Stimulated activated CD4-positive, alpha-beta T cell treated with anti-CD3 and anti-CD28 coated beads, Interleukin-2, amount 100 ng/mL, for 24 hours (primary cell): ENCODE results near the gene RBFOX2.
"Not testable (repeated sequence)": the region's sequence is repeated elsewhere in the genome, so short reads cannot be mapped to it uniquely, and the experiment has no call there.

Experiments used
- DNase-seq, 2 donors: peaks; one replicate each; pipeline ENCODE4 v3.0.0-alpha.2; 2020

Gene RBFOX2

DNA sequence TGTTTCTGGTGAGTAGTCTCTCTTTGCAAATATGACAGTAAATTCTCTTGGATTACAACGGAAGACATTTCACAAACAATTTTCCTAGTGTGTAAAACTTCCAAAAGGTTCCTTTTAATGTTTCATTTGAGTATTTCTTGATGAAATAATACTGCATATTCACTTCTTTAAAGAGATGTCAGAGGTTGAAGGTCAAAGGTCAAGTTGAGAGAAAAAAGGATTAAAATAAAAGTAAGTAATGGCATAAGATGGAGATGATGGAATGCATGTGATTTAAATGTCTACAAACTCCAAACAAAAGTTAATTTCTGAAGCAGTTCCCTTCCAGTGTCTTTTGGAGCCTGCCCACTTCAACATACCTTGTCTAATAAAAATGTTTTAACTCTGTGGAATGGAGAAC lies 270.2 kb downstream of the RBFOX2 start:
- no peak for DNase-seq

DNA sequence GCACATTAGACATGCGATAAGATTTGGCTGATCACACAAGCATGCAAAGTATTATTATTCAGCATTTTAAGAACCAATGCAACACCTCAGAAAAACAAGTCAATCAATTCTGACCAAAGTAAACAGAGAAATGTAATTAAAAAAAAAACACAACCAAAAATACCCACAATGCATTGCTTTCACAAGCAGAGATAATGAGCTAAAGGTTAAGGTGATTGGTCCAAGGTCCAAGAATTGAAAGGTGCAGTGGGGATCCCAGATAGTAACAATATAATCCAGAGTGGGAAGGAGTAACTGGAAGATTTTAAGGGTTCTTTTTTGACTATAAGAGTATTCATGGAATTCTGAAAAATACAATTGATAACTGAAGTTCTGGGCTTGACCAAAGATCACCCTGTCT lies 271.9 kb downstream of the RBFOX2 start:
- no peak for DNase-seq

DNA sequence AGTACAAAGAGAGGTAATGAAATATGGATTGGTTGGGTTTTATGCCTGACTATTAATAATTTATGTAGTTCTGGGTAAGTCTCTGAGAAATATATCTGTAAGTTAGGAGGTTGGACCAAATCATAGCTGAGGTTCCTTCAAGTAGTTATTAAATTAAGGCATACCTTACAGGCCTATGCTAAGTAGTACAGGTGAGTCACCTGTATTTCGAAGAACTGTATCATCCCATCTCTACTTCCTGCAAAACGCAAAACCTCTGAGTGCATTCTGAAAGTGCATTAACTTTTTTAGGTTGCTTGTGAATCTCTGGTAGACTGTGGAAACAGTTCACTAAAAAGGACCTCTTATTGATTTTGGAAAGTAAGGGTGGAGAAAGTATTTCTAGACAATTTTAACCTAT lies 273.9 kb downstream of the RBFOX2 start:
- no peak for DNase-seq

DNA sequence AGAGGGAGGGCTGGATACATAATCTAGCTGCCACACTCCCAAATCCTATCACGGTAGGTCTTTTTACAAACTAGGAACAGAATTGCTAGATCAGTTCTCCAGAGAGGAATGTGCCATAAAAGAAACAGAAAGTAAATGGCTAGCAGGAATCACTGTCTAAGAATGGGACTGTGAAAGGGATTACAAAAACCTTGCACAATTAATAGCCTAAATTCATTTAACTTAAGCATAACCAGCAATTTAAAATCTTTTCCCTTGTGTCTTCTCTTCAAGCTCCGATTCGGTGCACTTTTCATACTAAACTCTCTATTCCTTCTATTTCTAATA lies 275.8 kb downstream of the RBFOX2 start:
- DNase-seq, result no peak

DNA sequence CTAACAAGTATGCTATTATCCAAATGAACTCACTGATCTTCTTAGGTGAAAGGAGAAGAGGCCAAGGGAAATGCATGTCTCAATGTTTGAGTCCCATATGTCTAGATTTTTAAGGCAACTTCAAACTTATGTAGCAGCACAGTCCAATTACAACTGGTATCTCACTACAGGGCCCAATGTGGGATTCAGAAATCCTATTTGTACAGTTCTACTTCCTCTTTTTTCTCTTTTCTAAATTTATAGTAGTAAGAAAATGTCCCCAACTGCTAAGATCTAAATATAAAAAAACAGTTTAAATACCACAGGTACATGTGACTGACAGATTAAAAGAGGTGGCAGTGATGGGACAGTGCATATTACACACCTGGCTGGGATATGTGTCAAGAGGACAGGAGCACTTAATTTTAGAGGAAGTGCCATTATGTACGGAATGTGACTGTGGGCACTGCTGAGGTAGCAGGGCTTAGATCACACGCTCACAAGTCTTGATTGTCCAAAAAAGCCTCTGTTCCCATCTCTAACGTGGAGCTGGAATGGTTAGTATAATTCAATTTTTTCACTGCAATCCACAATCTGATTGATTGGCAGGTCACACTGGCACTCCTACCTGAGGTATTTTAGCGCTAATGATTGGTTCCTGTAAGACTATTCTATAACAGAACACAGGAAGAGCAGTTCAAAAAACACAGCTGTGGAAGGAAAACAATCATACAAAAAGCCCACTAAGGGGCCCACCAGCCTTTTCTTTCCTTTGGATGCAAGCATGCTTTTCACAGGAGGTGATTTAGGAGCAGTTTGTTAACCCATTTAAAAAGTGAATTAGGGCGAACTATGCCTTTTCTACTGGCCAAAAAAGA lies 276.4 kb downstream of the RBFOX2 start:
- DNase-seq, result no peak

DNA sequence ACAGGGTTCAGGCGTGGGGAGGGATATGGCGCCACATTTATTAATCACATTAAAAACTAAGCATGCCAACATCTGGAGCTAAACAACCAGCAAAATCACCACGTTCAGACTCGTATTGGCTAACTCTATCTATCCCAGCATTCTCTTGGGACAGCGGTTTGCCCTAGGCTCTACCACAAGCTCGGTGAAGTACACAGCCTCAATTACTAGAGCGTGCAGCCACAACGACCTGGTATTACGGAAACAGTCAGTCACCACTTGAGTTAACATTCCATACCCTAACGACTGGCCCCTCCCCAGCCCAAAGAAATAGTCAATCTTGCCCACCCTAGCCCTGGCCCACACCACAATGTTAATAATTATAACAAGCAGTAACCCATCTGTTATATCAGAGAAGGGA lies 278.8 kb downstream of the RBFOX2 start:
- no peak for DNase-seq

DNA sequence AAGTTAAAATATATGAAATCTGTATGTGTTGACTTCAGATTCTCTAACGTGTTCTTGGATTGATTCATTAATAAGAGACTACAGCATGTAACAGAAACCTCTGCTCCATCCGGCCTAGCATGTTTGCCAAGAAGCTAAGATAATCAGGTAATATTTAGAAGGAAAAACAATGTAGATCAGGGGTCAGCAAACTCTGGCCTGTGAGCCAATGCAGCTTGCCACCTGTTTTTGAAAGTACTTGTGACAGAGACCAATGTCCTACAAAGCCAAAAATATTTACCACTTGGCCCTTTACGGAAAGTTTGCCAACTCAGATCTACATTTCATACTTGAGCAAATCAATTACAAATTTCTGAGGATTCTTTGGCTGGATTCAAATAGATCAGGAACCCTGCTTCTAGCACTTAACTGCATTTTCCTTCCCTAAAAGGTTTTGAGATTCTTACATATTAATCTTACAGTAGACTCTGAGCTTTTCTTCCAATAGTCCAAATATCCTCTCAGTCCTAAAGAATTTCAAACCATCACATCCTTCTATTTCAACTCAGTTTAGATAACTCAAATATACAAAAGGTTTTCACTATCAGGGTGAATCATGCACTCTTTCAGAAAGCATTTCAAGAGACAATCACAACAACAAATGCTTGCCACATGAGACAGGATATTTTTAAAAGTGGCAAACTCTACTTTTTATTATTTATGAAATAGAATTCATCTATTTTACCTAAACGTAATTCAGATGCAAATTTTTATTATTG lies 281.5 kb downstream of the RBFOX2 start:
- no peak for DNase-seq

DNA sequence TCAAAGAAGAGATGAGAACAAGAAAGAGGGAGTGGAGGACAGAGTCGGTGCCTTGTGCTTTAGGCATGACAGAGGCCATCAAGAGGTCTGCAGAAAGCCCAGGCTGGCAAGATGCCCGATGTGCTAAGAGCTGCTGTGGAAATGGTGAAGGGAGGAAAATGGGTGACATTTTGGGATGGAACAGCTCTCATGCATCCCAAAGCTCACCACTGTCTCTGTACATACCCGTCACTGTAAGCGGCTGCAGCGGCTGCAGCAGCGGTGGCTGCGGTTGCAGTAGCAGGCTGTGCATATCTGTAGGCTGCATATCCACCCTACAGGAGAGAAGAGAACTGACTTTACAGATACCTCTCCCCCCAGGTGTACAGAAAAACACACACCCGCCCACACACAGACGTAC lies 282.4 kb downstream of the RBFOX2 start:
- DNase-seq, result no peak

DNA sequence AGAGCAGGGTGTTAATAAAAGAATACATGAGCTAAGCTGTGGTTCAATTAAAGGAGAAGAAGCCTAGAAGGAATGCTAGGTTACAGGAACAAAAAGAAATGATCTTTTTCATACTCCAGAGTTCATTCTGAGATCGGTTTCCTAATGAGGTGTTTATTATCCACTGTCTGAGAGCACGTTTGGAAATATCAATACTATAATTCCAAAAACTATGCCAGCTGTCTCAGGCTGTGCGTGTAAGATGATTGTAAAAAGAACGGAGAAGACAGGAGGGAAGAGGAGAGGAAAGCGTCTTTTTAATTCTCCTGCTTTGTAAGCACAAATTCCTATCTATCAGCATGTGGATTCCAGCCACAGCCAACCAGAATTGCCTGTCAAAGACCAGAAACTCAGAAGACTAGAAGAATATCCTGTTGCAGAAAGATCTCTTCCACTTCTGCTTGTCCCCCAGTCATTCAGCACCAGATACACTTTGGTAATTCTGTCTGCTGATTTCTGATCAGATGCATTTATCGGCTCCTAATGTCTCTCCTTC lies 285.2 kb downstream of the RBFOX2 start:
- no peak for DNase-seq

DNA sequence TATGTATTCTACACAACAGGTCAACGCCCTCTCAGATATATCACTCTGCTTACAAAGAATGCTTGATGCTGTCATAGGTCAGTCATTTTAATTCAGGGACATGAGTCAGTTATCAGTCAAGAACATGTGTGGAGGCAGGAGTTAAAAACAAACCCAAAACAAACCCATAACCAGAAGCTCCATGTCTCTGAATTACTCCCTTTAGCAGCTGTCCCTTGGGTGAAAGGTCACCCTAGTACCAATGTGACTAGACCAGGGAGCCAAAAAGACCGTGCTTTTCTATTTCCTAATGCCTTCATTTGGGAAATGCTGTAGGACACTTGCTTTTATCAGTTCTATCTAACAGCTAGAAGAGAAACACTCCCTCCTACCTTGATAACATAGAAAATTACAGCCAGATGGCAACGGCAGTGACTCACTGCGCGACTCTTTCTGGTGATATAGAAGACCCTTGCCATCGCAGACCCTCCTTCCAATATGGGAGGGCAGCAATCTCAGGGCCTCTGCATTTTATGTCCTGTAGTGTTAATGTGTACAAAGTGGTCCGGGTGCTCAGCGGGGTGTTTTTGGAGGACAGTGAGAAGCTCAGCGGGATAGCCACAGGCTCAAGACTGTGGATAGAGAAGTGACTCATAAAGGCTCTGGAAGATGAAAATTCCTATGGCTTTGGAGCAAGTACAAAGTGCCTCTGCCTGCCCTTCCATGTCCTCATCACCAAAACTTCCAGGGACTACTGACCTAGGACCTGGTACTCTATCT lies 286.1 kb downstream of the RBFOX2 start:
- DNase-seq, result no peak

DNA sequence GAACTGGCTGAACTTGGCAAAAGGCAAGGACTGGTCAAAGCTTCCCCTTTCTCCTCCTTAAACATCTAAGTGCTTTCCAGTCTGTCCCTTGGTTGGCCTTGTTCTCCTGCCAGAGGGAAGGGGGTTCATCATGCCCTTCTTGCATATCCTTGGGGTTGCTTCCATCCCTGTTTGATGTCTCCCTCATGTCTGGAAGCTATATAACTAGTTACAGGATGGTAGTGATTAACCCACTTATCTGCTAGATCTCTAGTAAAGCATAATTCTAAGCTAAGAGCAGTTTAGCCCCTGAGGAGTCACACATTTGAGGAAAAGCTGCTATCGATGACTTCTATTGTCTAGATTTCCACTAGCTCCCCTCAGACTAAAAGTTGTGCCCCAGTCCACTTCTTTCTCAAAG lies 288.0 kb downstream of the RBFOX2 start:
- no peak for DNase-seq

DNA sequence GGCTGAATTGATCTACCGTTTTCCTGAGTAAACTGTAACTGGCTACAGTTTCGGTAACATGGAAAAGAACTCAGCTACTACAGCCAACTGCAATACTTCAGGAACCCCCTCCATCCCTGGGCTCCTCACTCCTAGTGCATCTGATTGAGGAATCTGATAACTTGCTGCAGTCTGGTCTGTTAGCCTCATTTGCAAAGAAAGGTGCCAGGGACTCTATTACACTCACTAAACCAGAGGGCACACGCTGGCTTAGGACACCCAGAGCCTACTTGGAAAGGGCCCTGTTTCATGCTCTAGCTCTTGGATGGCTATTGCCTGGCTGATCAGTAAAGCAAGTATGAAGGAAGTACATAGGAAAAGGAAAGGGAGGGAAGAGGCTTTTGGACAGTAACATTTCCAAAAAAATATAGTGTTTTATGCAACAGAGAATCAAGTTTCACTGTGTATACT lies 288.7 kb downstream of the RBFOX2 start:
- DNase-seq, result no peak

DNA sequence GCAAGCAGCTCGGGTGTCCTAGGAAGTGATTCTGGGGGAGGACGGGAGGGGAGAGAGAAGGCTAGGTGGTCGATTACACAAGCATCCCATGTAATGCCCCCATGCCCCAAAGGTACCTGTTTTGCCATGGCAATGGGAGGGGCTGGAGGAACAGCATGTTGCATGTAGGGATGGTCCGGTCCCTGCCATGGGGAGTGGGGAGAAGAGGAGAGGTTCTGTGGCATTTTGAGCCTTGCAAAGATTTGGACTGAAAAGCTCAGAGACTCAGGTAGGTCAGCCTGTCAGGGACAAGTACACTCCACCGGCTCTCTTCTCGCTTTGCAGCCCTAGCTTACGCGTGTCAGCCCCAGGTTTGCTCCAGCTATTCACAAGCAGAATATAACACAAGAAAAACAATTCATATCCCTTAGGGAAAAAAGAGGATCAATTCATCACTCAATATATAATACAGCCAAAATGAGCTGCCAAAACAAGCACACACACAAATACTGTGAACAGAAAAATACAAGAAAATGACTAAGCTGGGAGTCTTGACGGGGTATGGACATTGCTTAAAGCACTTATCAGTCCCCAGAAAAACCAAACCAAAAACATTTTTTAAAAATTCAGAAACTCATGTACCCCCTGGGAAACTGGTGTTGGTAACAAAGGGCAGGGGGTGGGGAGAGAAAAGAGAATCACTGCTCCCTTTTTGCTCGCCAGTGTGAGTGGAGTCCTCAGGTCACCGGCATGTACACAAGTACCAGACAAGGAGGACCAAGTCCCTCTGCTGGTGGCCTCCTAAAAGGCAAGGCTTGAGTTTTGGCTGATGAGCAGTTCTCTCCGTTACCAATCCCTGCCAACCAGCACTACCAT lies 289.3 kb downstream of the RBFOX2 start:
- DNase-seq, result no peak

DNA sequence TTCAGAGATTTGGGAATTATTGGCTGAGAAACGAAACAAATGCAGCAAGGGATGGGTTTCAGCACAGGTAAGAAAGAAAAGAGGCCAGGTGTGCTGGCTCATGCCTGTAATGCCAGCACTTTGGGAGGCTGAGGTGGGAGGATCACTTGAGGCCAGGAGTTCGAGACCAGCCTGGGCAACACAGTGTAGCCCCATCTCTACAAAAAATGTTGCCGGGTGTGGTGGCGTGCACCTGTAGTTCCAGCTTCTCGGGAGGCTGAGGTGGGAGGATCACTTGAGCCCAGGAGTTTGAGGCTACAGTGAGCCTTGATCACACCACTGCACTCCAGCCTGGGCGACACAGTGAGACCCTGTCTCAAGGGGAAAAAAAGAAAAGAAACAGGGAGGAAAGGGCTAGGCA lies 290.7 kb downstream of the RBFOX2 start:
- DNase-seq, result not testable (repeated sequence)

DNA sequence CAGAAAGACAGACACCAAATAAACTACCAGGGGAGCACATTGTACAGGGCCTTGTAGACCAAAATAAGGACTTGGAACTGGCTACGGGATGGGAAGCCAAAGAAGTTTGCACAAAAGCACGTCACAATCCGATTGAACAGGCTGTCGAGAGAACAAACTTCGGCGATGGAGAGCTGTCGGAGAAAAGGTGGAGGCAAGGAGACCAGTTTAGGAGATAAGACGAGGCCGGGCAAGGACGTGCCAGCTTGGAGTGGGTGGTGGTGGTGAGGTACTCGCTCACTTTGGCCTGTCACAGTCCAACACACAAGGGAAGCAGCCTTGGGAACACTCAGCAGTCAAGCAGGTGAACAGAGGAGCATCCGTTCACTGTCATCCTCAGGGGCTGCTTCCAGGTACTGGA lies 291.9 kb downstream of the RBFOX2 start:
- no peak for DNase-seq

DNA sequence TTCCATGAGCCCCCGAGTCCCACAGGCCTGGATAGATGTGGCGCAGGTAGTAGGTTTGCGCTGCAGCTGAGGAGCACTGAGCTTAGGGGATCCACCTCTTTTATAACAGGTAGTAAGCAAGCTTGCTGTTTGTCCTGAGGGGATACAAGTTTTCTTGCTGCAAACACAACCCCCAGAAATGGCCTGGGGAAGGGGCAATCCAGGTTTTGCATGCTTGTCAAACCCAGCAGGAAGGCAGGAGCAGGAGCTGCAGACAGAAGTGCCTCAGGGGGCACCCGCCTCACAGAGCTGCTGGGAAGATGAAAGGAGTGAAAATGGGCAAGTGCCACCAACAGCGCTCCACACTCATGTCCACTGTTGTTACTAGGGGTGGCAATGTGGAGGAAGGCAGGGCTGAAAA lies 292.5 kb downstream of the RBFOX2 start:
- no peak for DNase-seq

DNA sequence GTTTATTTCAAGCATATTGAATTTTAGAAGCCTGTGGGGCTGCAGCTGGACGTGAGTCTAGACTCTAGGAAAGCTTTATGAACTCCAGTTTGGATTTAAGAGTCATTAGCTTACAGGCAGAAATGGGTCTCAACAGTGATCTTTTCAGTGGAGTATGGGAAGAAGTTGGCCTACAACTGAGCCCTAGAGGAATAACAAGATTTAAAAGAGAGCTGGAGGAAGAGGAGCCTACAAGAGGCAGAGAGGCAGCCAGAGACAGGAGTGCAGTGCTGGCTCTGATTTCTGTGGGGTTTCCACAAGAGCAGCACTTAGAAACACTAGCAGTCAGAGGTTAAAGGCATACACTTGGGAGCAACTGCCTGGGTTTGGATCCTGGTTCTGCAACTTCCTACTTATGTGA lies 293.1 kb downstream of the RBFOX2 start:
- no peak for DNase-seq

DNA sequence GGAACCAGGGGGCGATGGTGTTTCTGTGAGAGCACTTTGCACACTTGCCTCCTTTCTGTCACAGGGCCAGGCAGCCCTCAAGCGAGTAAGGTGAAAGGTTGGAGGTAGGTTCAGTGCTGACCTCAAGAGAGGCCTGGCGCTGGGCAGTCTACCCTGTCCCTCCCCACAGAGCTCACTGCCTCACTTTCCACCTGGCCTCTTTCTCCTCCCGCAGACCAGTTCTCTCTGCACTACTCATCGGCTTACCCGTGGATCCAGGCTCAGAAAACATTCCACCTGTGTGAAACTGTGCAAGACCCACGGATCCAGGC lies 294.2 kb downstream of the RBFOX2 start:
- DNase-seq, result no peak

DNA sequence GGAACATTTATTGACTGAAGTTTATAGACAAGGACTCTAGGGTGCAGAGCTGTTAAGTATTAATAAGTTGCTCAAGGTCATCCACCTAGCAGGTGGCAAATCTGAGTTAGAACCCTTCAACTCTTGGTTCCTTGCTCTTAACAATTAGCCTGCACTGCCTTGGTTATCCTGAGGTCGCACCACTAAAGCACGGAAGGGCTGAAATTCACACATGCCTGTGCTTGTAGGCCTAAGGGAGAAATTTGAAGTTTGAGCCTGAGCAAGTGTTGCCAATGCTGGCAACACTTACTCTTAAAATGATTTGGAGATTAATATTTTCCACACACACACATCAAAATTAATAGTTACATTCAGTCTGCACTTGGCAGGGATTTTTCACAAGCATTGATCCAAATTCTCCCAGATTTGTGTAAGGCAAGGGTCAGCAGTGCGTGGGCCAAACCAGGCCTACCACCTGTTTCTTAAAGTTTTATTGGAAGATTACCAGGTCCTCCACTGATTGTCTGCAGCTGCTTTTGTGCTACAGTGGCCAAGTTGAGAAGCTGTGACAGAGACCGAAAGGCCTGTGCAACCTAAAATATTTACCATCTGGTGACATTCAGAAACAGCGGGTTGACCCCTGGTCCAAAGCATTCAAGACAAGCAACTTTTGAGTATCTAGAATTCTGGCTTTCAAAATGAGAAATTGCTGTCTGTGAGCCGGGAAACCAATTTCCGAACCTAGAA lies 294.7 kb downstream of the RBFOX2 start:
- no peak for DNase-seq

DNA sequence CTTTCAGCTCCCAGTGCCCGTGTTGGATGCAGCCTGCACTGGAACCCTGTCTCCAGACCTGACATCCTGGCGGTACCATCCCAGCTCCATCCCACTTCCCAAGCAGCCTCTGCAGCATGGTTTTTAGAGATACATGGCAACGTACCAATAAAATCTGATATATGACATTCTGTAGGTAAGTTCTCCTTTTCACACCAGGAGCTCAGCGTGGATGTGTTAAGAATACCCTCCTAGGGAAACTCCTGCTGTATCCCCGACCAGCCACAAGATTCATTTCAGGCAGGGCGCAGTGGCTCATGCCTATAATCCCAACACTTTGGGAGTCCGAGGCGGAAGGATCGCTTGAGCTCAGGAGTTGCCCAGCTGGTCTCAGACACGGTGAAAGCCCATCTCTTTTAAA lies 295.6 kb downstream of the RBFOX2 start:
- DNase-seq, result no peak

DNA sequence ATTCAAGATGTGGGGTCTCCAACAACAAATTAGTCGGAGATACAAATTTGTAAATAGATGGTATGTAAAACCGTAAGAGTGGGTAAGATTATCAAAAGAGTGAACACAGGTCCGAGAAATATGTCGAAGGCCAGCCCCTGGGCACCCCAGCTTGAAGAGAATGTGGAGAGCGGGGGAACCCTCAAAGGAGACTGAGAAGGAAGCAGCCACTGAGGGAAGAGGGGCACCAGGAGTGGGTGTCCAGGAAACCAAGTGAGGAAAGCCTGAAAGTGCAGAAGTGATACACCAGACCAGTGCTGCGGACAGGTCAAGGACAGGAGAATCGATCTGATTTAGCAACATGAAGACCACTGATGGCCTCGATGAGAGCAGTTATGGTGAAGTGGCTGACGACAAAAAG lies 296.5 kb downstream of the RBFOX2 start:
- no peak for DNase-seq

DNA sequence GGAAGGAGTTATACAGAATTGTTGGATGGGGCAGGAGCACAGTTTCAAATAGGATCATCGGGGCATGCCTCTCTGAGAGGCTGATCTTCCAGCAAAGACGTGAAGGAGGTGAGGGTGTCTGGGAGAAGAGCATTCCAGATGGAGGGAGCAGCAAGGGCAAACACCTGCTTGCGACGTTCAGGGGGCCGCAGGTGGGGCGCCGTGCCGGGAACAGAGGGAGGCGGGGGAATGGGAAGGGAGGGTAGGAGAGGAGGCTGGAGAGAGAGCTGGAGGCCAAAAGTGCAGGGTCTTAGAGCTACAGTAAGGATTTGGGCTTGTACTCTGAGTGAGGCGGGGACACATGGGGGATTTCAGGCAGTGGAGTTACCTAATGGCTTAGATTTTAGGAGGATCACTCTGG lies 297.3 kb downstream of the RBFOX2 start:
- DNase-seq, result no peak
